Left lung (tissue), 10 donors: ENCODE measurements around the gene ITGAX. TPM values are rescaled to one million over a fixed set of nuclear protein-coding genes. Genes with fewer than 3 reads are reported as not detected.

Experiments
- ATAC-seq: fragments of 200-7000 bp; cut with Tn5 transposase; one replicate; pipeline ENCODE4 v1.9.1; 2020; ENCODE audit warnings: moderate library complexity
- DNase-seq, 4 donors: peaks; one replicate each; pipeline ENCODE4 v3.0.0-alpha.2; 2013 to 2020
- H3K27ac ChIP-seq, 2 donors: fragments of 200-600 bp; sonication (generic) in 1 of 2; one replicate each; pipeline versions ENCODE4 v1.5.0 to v1.8.0; 2020 to 2021
- H3K27me3 ChIP-seq, 2 donors: fragments of 200-600 bp; sonication (generic) in 1 of 2; one replicate each; pipeline versions ENCODE4 v1.5.0 to v1.8.0; 2020 to 2021
- H3K36me3 ChIP-seq, 2 donors: fragments of 200-600 bp; sonication (generic) in 1 of 2; one replicate each; pipeline versions ENCODE4 v1.5.0 to v1.8.0; 2020 to 2021
- H3K4me1 ChIP-seq, 2 donors: fragments of 200-600 bp; one replicate each; pipeline ENCODE4 v1.8.0; 2021
- H3K4me3 ChIP-seq, 2 donors: fragments of 200-600 bp; sonication (generic) in 1 of 2; one replicate each; pipeline versions ENCODE4 v1.5.0 to v1.8.0; 2020 to 2021; ENCODE audit warnings: mild to moderate bottlenecking in 1 of 2
- H3K9me3 ChIP-seq, 2 donors: fragments of 200-600 bp; sonication (generic) in 1 of 2; one replicate each; pipeline versions ENCODE4 v1.5.0 to v1.8.0; 2020 to 2021
- CTCF ChIP-seq, 2 donors: fragments of 200-600 bp; sonication (generic) in 1 of 2; IDR thresholded peaks; one replicate each; pipeline versions ENCODE4 v1.5.0 to v1.8.0; 2021; ENCODE audit warnings: antibody characterized with exemption in 2 of 2
- intact Hi-C, 2 donors: fragments of 100-400 bp; cut with DNase I; formaldehyde crosslinking; loops; one replicate each; pipeline versions ENCODE4 v1.11.2 to v1.14.2; 2022
- polyA plus RNA-seq, 6 donors: library from polyadenylated mRNA; unstranded; fragments of 120-200 nt; gene quantifications; one replicate each; pipeline ENCODE4 v1.2.1, GENCODE V29; 2013; ENCODE audit not compliant: insufficient read length in 6 of 6
- total RNA-seq, 2 donors: library from RNA; stranded (reverse); fragmentation: NEBNext Ultra II Directional; extraction: Animal tissue kit (Norgen Biotek cat#: 25700); gene quantifications; one replicate each; pipeline ENCODE4 v1.2.1, GENCODE V29; 2021
- donor health status: DM: no; HTN: yes; CAD: no.
- donor health status: DM: no; HTN: no; CAD: no.

The ITGAX gene
- total and polyA plus RNA-seq, 8 donors = 0.94 to 134 (median 1.8) TPM

GRCh38 chr16:31361201-31362110, 6.5 kb downstream of the ITGAX start:
- H3K9me3 ChIP-seq = no peaks in the 10 kb centered on the region
- ATAC-seq (no peak), DNase-seq (no peak)
- H3K36me3 ChIP-seq = peaks cover 0 to 24% of the 10 kb centered on the region in 2 donors
- peaks cover 0 to 57% of the 10 kb centered on the region in 2 donors for H3K4me1 ChIP-seq
- H3K4me3 ChIP-seq = no peak overlapping the region
- no peak for TF ChIP-seq CTCF (IDR thresholded peaks at IDR 0.05)
- intact Hi-C loops = no loop called here
- H3K27me3 ChIP-seq = peaks cover 0 to 12% of the 10 kb centered on the region in 2 donors
- no peak overlapping the region for H3K27ac ChIP-seq

DNA sequence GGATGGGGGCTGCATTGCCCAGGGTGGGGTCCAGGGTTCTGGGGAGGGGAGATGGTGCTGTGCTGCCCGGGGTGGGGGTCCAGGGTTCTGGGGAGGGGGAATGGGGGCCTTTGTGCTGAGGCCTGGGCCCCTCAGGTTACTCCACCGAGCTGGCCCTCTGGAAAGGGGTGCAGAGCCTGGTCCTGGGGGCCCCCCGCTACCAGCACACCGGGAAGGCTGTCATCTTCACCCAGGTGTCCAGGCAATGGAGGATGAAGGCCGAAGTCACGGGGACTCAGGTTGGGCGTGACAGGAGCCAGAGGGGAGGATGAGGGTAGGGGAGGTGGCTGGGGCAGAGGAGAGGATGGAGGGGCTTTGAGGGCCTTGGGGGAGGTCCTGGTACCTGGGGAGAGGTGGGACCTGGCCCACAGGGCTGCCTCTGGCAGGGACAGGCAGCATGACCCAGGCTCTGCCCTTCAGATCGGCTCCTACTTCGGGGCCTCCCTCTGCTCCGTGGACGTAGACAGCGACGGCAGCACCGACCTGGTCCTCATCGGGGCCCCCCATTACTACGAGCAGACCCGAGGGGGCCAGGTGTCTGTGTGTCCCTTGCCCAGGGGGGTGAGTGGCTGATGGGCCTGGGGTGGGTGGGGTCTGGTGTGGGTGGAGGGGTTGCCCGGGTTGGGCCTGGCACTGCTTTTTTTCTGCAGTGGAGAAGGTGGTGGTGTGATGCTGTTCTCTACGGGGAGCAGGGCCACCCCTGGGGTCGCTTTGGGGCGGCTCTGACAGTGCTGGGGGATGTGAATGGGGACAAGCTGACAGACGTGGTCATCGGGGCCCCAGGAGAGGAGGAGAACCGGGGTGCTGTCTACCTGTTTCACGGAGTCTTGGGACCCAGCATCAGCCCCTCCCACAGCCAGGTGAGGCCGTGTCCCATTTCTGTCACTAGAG, 7.8 kb downstream of the ITGAX start:
- DNase-seq (no peak), ATAC-seq (no peak)
- Histone ChIP-seq H3K27ac (no peak overlapping the region), H3K4me1 (peaks cover 0 to 61% of the 10 kb centered on the region in 2 donors), H3K27me3 (peaks cover 0 to 12% of the 10 kb centered on the region in 2 donors), H3K9me3 (no peaks in the 10 kb centered on the region), H3K4me3 (no peak overlapping the region), H3K36me3 (peaks cover 0 to 24% of the 10 kb centered on the region in 2 donors)
- TF ChIP-seq CTCF (IDR thresholded peaks at IDR 0.05) = no peak
- intact Hi-C loops = no loop called here

DNA sequence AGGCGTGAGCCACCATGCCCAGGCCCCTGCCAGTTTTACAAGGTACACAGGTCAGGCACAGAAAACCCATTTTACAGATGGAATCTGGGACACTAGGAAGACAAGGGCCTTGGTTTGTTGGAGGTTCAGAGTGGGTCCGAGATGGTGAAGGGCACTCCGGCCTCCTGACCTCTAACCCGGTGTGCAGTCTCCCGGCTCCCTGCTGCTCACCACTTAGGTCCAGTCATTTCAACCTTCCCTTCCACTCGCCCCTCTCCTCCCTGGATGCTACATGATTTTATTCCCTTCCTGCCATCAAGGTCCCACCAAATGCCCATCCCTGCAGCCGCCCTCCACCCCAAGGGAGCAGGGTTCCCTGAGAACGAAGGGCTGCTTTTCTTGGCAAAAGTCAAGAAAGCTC, 8.7 kb downstream of the ITGAX start:
- ATAC-seq (no peak), DNase-seq (no peak)
- no peak for TF ChIP-seq CTCF (IDR thresholded peaks at IDR 0.05)
- Histone ChIP-seq H3K36me3 (peaks cover 0 to 24% of the 10 kb centered on the region in 2 donors), H3K9me3 (no peaks in the 10 kb centered on the region), H3K4me3 (no peak overlapping the region), H3K27ac (no peak overlapping the region), H3K27me3 (peaks cover 0 to 12% of the 10 kb centered on the region in 2 donors), H3K4me1 (peaks cover 0 to 58% of the 10 kb centered on the region in 2 donors)
- intact Hi-C loops = no loop called here

DNA sequence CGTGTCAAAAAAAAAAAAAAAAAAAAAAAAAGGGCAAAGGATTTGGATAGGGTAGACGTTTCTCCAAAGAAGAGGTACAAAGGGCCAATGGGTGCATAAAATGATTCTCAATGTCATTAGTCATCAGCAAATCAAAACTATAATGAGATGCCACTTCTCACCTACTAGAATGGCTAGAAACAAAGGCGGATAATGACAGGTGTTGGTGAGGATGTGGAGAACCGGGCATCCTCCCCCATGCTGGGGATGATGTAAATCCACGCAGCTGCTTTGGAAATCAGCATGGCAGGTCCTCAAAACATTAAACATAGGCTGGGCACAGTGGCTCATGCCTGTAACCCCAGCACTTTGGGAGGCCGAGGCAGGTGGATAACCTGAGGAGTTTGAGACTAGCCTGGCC, 9.4 kb downstream of the ITGAX start:
- no peak for TF ChIP-seq CTCF (IDR thresholded peaks at IDR 0.05)
- DNase-seq = no peak
- intact Hi-C loops = no loop called here

More for the DNA sequence above, 9.4 kb downstream of the ITGAX start:
- Histone ChIP-seq H3K27me3 (peaks cover 0 to 12% of the 10 kb centered on the region in 2 donors), H3K36me3 (peaks cover 0 to 25% of the 10 kb centered on the region in 2 donors), H3K27ac (no peak overlapping the region), H3K4me1 (peaks cover 0 to 56% of the 10 kb centered on the region in 2 donors), H3K4me3 (no peak overlapping the region), H3K9me3 (no peaks in the 10 kb centered on the region)
- ATAC-seq = no peak
